ENCODE measurements around the gene EMSY.

- TF ChIP-seq DNMT3B (CRISPR knock-in tag; conservative IDR thresholded peaks at IDR 0.05) (no peak), KDM5A (IDR thresholded peaks at IDR 0.05; ENCODE audit: borderline replicate concordance, low read length) (no peak), IRF9 (CRISPR knock-in tag; IDR thresholded peaks at IDR 0.05; ENCODE audit: borderline replicate concordance) (no peak)
These were observed 123.3 kb downstream of the EMSY start for GRCh38 chr11:76568139-76568538.
